Stromal cell of bone marrow (primary cell): ENCODE measurements around the gene DTX3L.

Experiments
- DNase-seq: peaks from one replicate; pipeline ENCODE4 v3.0.0-alpha.2; 2012; ENCODE audit warnings: low read depth

DTX3L gene

GRCh38 chr3:122564155-122564912, at the start of gene DTX3L, which contains the start of gene PARP9:
TSS of gene DTX3L (plus strand) at chr3:122564338. CDS start at chr3:122564427, 89 bp downstream.
TSS of gene PARP9 (minus strand) at chr3:122564300. CDS start at chr3:122559620, 4,680 bp downstream.
- DNase-seq, result peak; percentile 70

- no peak for DNase-seq
These were observed 49.1 kb upstream of the DTX3L start for GRCh38 chr3:122515020-122515468.

GRCh38 chr3:122515870-122516269, 48.3 kb upstream of the DTX3L start:
- DNase-seq, result no peak

- no peak for DNase-seq
These were observed 47.2 kb upstream of the DTX3L start for GRCh38 chr3:122516846-122517360.

GRCh38 chr3:122519693-122520092, 44.4 kb upstream of the DTX3L start:
- DNase-seq, result no peak

GRCh38 chr3:122520861-122521260, 43.3 kb upstream of the DTX3L start:
- DNase-seq, result no peak

GRCh38 chr3:122523317-122523716, 40.8 kb upstream of the DTX3L start:
- DNase-seq, result no peak

GRCh38 chr3:122530164-122530563, 34.0 kb upstream of the DTX3L start:
- DNase-seq, result no peak

GRCh38 chr3:122533480-122533879, 30.7 kb upstream of the DTX3L start:
- no peak for DNase-seq

GRCh38 chr3:122533931-122534334, 30.2 kb upstream of the DTX3L start:
- DNase-seq, result peak; percentile 61

GRCh38 chr3:122535964-122536631, 28.0 kb upstream of the DTX3L start:
- no peak for DNase-seq

GRCh38 chr3:122536632-122537001, 27.5 kb upstream of the DTX3L start:
- no peak for DNase-seq

GRCh38 chr3:122538956-122539490, 25.1 kb upstream of the DTX3L start:
- DNase-seq, result no peak

GRCh38 chr3:122546151-122546550, 18.0 kb upstream of the DTX3L start:
- no peak for DNase-seq

- no peak for DNase-seq
These were observed 16.1 kb upstream of the DTX3L start for GRCh38 chr3:122548076-122548475.

GRCh38 chr3:122548619-122549018, 15.5 kb upstream of the DTX3L start:
- DNase-seq, result no peak

GRCh38 chr3:122553171-122553570, 11.0 kb upstream of the DTX3L start:
- DNase-seq, result no peak

GRCh38 chr3:122555275-122556071, 8.7 kb upstream of the DTX3L start:
- no peak for DNase-seq

GRCh38 chr3:122557356-122557755, 6.8 kb upstream of the DTX3L start:
- no peak for DNase-seq

GRCh38 chr3:122558605-122559004, 5.5 kb upstream of the DTX3L start:
- no peak for DNase-seq

- DNase-seq, result no peak
These were observed 4.2 kb upstream of the DTX3L start for GRCh38 chr3:122559906-122560305.

- DNase-seq, result peak; percentile 45
These were observed 3.5 kb upstream of the DTX3L start for GRCh38 chr3:122560680-122561079.
